WTC11 (cell line): ENCODE measurements around the gene LYRM1. TPM values are rescaled to one million over a fixed set of nuclear protein-coding genes. Genes with fewer than 3 reads are reported as not detected.

Experiments
- ATAC-seq: fragments of 200-7000 bp; cut with Tn5 transposase; 2 replicates; pipeline ENCODE4 v1.10.0; 2021; ENCODE audit warnings: mild to moderate bottlenecking, moderate library complexity
- CTCF ChIA-PET: fragments of 300-600 bp; sonication (Branson Sonifier 250); formaldehyde crosslinking; loops from one replicate; lab custom pipeline; 2021; ENCODE audit warnings: antibody characterized with exemption; lab: Charles Lee
- POLR2A ChIA-PET: fragments of 350-600 bp; sonication (Branson Sonifier 250); formaldehyde crosslinking; loops from one replicate; lab custom pipeline; 2021; ENCODE audit warnings: antibody characterized with exemption; lab: Charles Lee
- DNase-seq: peaks from one replicate; pipeline ENCODE4 v3.0.0; 2021; ENCODE audit warnings: low spot score
- H3K27ac Mint-ChIP-seq: 2 replicates; pipeline ENCODE4 v1.8.0; 2021; ENCODE audit warnings: mixed read lengths
- H3K27me3 Mint-ChIP-seq: 2 replicates; pipeline ENCODE4 v1.8.0; 2021; ENCODE audit warnings: low read depth, mild to moderate bottlenecking, moderate library complexity, mixed read lengths
- H3K36me3 Mint-ChIP-seq: 2 replicates; pipeline ENCODE4 v1.8.0; 2021; ENCODE audit warnings: mixed read lengths
- H3K4me1 Mint-ChIP-seq: 2 replicates; pipeline ENCODE4 v1.8.0; 2022; ENCODE audit warnings: mixed read lengths
- H3K4me3 Mint-ChIP-seq: 2 replicates; pipeline ENCODE4 v1.8.0; 2021; ENCODE audit warnings: mild to moderate bottlenecking, moderate library complexity, mixed read lengths
- H3K9me3 Mint-ChIP-seq: 2 replicates; pipeline ENCODE4 v1.8.0; 2021; ENCODE audit warnings: mixed read lengths
- ATF1 ChIP-seq: sonication (generic); formaldehyde crosslinking; IDR thresholded peaks from 2 replicates; pipeline ENCODE4 v1.8.1; 2023; ENCODE audit warnings: mild to moderate bottlenecking, moderate library complexity, missing genetic modification reagents
- CREM ChIP-seq: sonication (generic); formaldehyde crosslinking; IDR thresholded peaks from 2 replicates; pipeline ENCODE4 v1.8.1; 2022; ENCODE audit warnings: mild to moderate bottlenecking, missing genetic modification reagents, moderate library complexity
- FOXK1 ChIP-seq: sonication (generic); formaldehyde crosslinking; IDR thresholded peaks from 2 replicates; pipeline ENCODE4 v1.8.0; 2022; ENCODE audit warnings: mild to moderate bottlenecking, moderate library complexity, missing genetic modification reagents
- GTF2I ChIP-seq: fragments of 250-450 bp; sonication (Bioruptor Pico); conservative IDR thresholded peaks from 2 replicates; pipeline ENCODE4 v1.4.0; 2021; ENCODE audit warnings: mild to moderate bottlenecking
- HMGA2 ChIP-seq: fragments of 250-450 bp; sonication (Bioruptor Pico); IDR thresholded peaks from 2 replicates; pipeline ENCODE4 v1.4.0; 2021; ENCODE audit warnings: mild to moderate bottlenecking, moderate library complexity
- RELA ChIP-seq: sonication (generic); formaldehyde crosslinking; IDR thresholded peaks from 2 replicates; pipeline ENCODE4 v1.8.1; 2022; ENCODE audit warnings: missing genetic modification reagents, mild to moderate bottlenecking, borderline replicate concordance
- RORB ChIP-seq: fragments of 250-450 bp; sonication (Bioruptor Pico); IDR thresholded peaks from 2 replicates; pipeline ENCODE4 v1.9.0; 2021; ENCODE audit warnings: mild to moderate bottlenecking
- SP1 ChIP-seq: sonication (generic); formaldehyde crosslinking; conservative IDR thresholded peaks from 2 replicates; pipeline ENCODE4 v1.8.1; 2022; ENCODE audit warnings: missing genetic modification reagents
- TP53 ChIP-seq: sonication (generic); formaldehyde crosslinking; IDR thresholded peaks from 2 replicates; pipeline ENCODE4 v1.8.1; 2023; ENCODE audit warnings: mild to moderate bottlenecking, missing genetic modification reagents
- ZNF138 ChIP-seq: sonication (generic); formaldehyde crosslinking; conservative IDR thresholded peaks from 2 replicates; pipeline ENCODE4 v1.8.1; 2022; ENCODE audit warnings: mild to moderate bottlenecking, moderate library complexity, missing genetic modification reagents
- ZNF219 ChIP-seq: sonication (generic); formaldehyde crosslinking; IDR thresholded peaks from 2 replicates; pipeline ENCODE4 v1.8.0; 2023; ENCODE audit warnings: missing genetic modification reagents, mild to moderate bottlenecking, borderline replicate concordance
- ZNF396 ChIP-seq: fragments of 250-450 bp; sonication (Bioruptor Pico); IDR thresholded peaks from 2 replicates; pipeline ENCODE4 v1.8.0; 2021; ENCODE audit warnings: mild to moderate bottlenecking, moderate library complexity, borderline replicate concordance
- ZNF416 ChIP-seq: fragments of 250-450 bp; sonication (Bioruptor Pico); IDR thresholded peaks from 2 replicates; pipeline ENCODE4 v1.9.0; 2021; ENCODE audit warnings: mild to moderate bottlenecking, inconsistent platforms
- ZNF423 ChIP-seq: fragments of 250-450 bp; sonication (Bioruptor Pico); IDR thresholded peaks from 2 replicates; pipeline ENCODE4 v2.1.2; 2022; ENCODE audit warnings: mild to moderate bottlenecking, moderate library complexity
- ZNF671 ChIP-seq: fragments of 250-450 bp; sonication (Bioruptor Pico); IDR thresholded peaks from 2 replicates; pipeline ENCODE4 v1.8.0; 2021; ENCODE audit warnings: mild to moderate bottlenecking
- total RNA-seq: library from RNA; stranded (reverse); gene quantifications from 3 replicates; pipeline ENCODE4 v1.2.3, GENCODE V29; 2021
- TF ChIP-seq, protein P1 (sequence below): sonication (generic); formaldehyde crosslinking; IDR thresholded peaks from 2 replicates; pipeline ENCODE4 v1.8.0; 2022; ENCODE audit warnings: mild to moderate bottlenecking, missing genetic modification reagents
- TF ChIP-seq, protein P2 (sequence below): sonication (generic); formaldehyde crosslinking; IDR thresholded peaks from 2 replicates; pipeline ENCODE4 v1.8.1; 2023; ENCODE audit warnings: mild to moderate bottlenecking, missing genetic modification reagents, moderate library complexity
- TF ChIP-seq, protein P3 (sequence below): fragments of 250-450 bp; sonication (Bioruptor Pico); IDR thresholded peaks from 2 replicates; pipeline ENCODE4 v1.9.0; 2021; ENCODE audit warnings: mild to moderate bottlenecking, borderline replicate concordance
- TF ChIP-seq, protein P4 (sequence below): fragments of 250-450 bp; sonication (Bioruptor Pico); IDR thresholded peaks from 2 replicates; pipeline ENCODE4 v1.8.0; 2021; ENCODE audit warnings: mild to moderate bottlenecking
- TF ChIP-seq, protein P5 (sequence below): sonication (generic); formaldehyde crosslinking; IDR thresholded peaks from 2 replicates; pipeline ENCODE4 v1.8.0; 2022; ENCODE audit warnings: mild to moderate bottlenecking, missing genetic modification reagents

Gene LYRM1
- total RNA-seq, 1 experiment from 2014 or later, result 11.4 TPM

DNA sequence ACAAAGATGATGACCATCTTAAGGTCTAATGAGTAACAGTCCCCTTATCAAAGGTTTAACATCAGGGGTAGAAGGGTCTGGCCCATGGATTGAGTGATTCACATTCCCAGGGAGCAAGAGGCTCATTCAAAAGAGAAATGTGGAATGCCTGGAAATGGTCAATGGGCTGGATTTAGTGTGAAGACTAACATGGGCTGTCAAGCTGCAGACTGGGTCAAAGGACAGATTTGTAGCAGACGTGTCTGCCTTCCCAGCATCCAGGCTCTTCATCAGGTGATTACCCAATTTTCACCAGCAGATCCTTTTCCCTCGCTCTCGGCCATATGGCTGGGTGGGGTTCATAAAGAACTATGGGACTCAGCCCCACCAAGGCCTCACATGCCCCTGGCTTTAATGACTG is 27.2 kb upstream of the LYRM1 start:
- ATAC-seq (no peak), DNase-seq (no peak)
- no peaks in the 10 kb centered on the region for H3K36me3 Mint-ChIP-seq
- POLR2A ChIA-PET, result interaction anchor here (0.7 kb wide), 1 partner anchor 22 kb away, joined by 3 read pairs; no protein-coding TSS in a partner anchor
- no peaks in the 10 kb centered on the region for H3K27me3 Mint-ChIP-seq
- CTCF ChIA-PET, result interaction anchor here (0.9 kb wide), 1 partner anchor 128 kb away, joined by 3 read pairs; no protein-coding TSS in a partner anchor
- H3K4me3 Mint-ChIP-seq, result no peak overlapping the region
- H3K9me3 Mint-ChIP-seq, result 0 out of 2 replicates have a peak, but pooled peaks cover 3% of the 10 kb centered on the region
- H3K4me1 Mint-ChIP-seq, result peaks cover 34% of the 10 kb centered on the region
- TF ChIP-seq ZNF423 (CRISPR knock-in tag) (no peak), RORB (no peak), CREM (no peak), ZNF396 (CRISPR knock-in tag) (no peak), HMGA2 (CRISPR knock-in tag) (no peak), ZNF416 (CRISPR knock-in tag) (no peak), SP1 (CRISPR knock-in tag) (no peak), TP53 (CRISPR knock-in tag) (no peak), ZNF219 (no peak), ZNF138 (CRISPR knock-in tag) (no peak)
- TF ChIP-seq, protein P1, sequence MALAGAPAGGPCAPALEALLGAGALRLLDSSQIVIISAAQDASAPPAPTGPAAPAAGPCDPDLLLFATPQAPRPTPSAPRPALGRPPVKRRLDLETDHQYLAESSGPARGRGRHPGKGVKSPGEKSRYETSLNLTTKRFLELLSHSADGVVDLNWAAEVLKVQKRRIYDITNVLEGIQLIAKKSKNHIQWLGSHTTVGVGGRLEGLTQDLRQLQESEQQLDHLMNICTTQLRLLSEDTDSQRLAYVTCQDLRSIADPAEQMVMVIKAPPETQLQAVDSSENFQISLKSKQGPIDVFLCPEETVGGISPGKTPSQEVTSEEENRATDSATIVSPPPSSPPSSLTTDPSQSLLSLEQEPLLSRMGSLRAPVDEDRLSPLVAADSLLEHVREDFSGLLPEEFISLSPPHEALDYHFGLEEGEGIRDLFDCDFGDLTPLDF (CRISPR knock-in tag), result no peak
- TF ChIP-seq, protein P2, sequence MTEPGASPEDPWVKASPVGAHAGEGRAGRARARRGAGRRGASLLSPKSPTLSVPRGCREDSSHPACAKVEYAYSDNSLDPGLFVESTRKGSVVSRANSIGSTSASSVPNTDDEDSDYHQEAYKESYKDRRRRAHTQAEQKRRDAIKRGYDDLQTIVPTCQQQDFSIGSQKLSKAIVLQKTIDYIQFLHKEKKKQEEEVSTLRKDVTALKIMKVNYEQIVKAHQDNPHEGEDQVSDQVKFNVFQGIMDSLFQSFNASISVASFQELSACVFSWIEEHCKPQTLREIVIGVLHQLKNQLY, result no peak
- TF ChIP-seq, protein P3, sequence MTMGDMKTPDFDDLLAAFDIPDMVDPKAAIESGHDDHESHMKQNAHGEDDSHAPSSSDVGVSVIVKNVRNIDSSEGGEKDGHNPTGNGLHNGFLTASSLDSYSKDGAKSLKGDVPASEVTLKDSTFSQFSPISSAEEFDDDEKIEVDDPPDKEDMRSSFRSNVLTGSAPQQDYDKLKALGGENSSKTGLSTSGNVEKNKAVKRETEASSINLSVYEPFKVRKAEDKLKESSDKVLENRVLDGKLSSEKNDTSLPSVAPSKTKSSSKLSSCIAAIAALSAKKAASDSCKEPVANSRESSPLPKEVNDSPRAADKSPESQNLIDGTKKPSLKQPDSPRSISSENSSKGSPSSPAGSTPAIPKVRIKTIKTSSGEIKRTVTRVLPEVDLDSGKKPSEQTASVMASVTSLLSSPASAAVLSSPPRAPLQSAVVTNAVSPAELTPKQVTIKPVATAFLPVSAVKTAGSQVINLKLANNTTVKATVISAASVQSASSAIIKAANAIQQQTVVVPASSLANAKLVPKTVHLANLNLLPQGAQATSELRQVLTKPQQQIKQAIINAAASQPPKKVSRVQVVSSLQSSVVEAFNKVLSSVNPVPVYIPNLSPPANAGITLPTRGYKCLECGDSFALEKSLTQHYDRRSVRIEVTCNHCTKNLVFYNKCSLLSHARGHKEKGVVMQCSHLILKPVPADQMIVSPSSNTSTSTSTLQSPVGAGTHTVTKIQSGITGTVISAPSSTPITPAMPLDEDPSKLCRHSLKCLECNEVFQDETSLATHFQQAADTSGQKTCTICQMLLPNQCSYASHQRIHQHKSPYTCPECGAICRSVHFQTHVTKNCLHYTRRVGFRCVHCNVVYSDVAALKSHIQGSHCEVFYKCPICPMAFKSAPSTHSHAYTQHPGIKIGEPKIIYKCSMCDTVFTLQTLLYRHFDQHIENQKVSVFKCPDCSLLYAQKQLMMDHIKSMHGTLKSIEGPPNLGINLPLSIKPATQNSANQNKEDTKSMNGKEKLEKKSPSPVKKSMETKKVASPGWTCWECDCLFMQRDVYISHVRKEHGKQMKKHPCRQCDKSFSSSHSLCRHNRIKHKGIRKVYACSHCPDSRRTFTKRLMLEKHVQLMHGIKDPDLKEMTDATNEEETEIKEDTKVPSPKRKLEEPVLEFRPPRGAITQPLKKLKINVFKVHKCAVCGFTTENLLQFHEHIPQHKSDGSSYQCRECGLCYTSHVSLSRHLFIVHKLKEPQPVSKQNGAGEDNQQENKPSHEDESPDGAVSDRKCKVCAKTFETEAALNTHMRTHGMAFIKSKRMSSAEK (CRISPR knock-in tag), result no peak
- H3K27ac Mint-ChIP-seq, result no peak overlapping the region

DNA sequence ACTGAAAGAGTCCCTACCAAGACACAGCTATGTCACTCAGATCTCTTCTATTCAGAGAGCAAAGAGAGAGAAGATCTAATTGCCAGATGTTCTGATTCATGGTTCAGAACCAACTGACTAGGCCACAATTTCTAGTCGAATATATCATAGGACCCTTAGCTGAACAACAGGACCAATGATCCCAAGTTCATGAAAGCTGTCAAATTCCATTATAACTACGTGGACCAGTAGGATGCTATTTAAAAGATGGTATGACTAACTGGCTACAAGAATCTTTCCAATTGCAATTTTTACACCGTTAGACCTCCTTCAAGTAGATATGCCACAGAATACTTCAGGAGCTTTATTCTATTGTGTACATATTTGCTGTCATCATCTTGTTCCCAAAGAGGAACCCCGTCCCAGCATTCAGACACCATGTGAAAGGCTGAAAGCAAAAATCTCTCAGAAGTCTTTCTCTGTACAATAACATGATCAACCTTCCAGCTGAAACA is 26.4 kb upstream of the LYRM1 start:
- Mint-ChIP-seq H3K27ac (no peak overlapping the region; the same call in 1 of the 2 replicates), H3K36me3 (no peaks in the 10 kb centered on the region), H3K4me3 (no peak overlapping the region), H3K4me1 (peaks cover 38% of the 10 kb centered on the region), H3K27me3 (no peaks in the 10 kb centered on the region), H3K9me3 (0 out of 2 replicates have a peak, but pooled peaks cover 3% of the 10 kb centered on the region)
- DNase-seq (no peak), ATAC-seq (no peak)
- POLR2A ChIA-PET, result no interaction called here
- CTCF ChIA-PET, result interaction anchor here (0.9 to 1.6 kb wide), 10 partner anchors 8 to 209 kb away, joined by 3 to 9 read pairs (median 3); no protein-coding TSS in a partner anchor
- TF ChIP-seq RELA (CRISPR knock-in tag), result no peak
- TF ChIP-seq ZNF671, result no peak
- no peak for TF ChIP-seq GTF2I
- TF ChIP-seq, protein P4, sequence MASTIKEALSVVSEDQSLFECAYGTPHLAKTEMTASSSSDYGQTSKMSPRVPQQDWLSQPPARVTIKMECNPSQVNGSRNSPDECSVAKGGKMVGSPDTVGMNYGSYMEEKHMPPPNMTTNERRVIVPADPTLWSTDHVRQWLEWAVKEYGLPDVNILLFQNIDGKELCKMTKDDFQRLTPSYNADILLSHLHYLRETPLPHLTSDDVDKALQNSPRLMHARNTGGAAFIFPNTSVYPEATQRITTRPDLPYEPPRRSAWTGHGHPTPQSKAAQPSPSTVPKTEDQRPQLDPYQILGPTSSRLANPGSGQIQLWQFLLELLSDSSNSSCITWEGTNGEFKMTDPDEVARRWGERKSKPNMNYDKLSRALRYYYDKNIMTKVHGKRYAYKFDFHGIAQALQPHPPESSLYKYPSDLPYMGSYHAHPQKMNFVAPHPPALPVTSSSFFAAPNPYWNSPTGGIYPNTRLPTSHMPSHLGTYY, result no peak
- TF ChIP-seq FOXK1 (CRISPR knock-in tag), result no peak
- no peak for TF ChIP-seq ZNF416 (CRISPR knock-in tag)
- TF ChIP-seq, protein P5, sequence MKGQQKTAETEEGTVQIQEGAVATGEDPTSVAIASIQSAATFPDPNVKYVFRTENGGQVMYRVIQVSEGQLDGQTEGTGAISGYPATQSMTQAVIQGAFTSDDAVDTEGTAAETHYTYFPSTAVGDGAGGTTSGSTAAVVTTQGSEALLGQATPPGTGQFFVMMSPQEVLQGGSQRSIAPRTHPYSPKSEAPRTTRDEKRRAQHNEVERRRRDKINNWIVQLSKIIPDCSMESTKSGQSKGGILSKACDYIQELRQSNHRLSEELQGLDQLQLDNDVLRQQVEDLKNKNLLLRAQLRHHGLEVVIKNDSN (CRISPR knock-in tag), result no peak
- no peak for TF ChIP-seq ATF1
- TF ChIP-seq TP53 (CRISPR knock-in tag), result no peak
